Hippocampal formation (tissue), 2 donors: ENCODE data around the gene AGFG1.

Source experiments
- DNase-seq, 2 donors: peaks; one replicate each; lab custom pipeline; 2025; lab: John Stamatoyannopoulos, UW

Gene AGFG1

GRCh38 chr2:227462462-227462951 is 9.4 kb upstream of the AGFG1 start:
- DNase-seq = no peak

- DNase-seq = no peak
Observed at GRCh38 chr2:227462972-227463931, 8.7 kb upstream of the AGFG1 start.

GRCh38 chr2:227464361-227464760 is 7.6 kb upstream of the AGFG1 start:
- no peak for DNase-seq

GRCh38 chr2:227464851-227465250 is 7.1 kb upstream of the AGFG1 start:
- DNase-seq = no peak

- no peak for DNase-seq
Observed at GRCh38 chr2:227466887-227467600, 4.9 kb upstream of the AGFG1 start.

- no peak for DNase-seq
Observed at GRCh38 chr2:227471412-227471811, 544 bp upstream of the AGFG1 start.

GRCh38 chr2:227472265-227473121 is 537 bp downstream of the AGFG1 start:
- DNase-seq = no peak

GRCh38 chr2:227473122-227473461 is 1.1 kb downstream of the AGFG1 start:
- no peak for DNase-seq

- no peak for DNase-seq
Observed at GRCh38 chr2:227473806-227474205, 1.9 kb downstream of the AGFG1 start.

GRCh38 chr2:227474410-227474809 is 2.5 kb downstream of the AGFG1 start:
- DNase-seq = no peak

GRCh38 chr2:227477291-227477690 is 5.3 kb downstream of the AGFG1 start:
- DNase-seq = no peak

- DNase-seq = peak in 1 of 2 donors; percentile 40
Observed at GRCh38 chr2:227479865-227480475, 8.0 kb downstream of the AGFG1 start.

GRCh38 chr2:227480528-227480927 is 8.6 kb downstream of the AGFG1 start:
- no peak for DNase-seq

GRCh38 chr2:227482638-227483340 is 10.8 kb downstream of the AGFG1 start:
- no peak for DNase-seq

GRCh38 chr2:227485429-227485828 is 13.5 kb downstream of the AGFG1 start:
- DNase-seq = no peak

- no peak for DNase-seq
Observed at GRCh38 chr2:227486688-227487087, 14.7 kb downstream of the AGFG1 start.

GRCh38 chr2:227488045-227488444 is 16.1 kb downstream of the AGFG1 start:
- DNase-seq = no peak

- DNase-seq = no peak
Observed at GRCh38 chr2:227491386-227491785, 19.4 kb downstream of the AGFG1 start.

GRCh38 chr2:227493524-227493923 is 21.6 kb downstream of the AGFG1 start:
- no peak for DNase-seq

- DNase-seq = no peak
Observed at GRCh38 chr2:227497158-227497557, 25.2 kb downstream of the AGFG1 start.
